Activated CD4-positive, CD25-positive, alpha-beta regulatory T cell treated with anti-CD3 and anti-CD28 coated beads, Interleukin-2, amount 50 U/mL, for 16 hours (primary cell): Measurements from ENCODE around the gene NSUN6.
"Not testable (repeated sequence)": the region's sequence is repeated elsewhere in the genome, so short reads cannot be mapped to it uniquely, and the experiment has no call there.

Source experiments
- DNase-seq: peaks from one replicate; pipeline ENCODE4 v3.0.0-alpha.2; 2020; ENCODE audit warnings: low read depth, low spot score

NSUN6 gene

GRCh38 chr10:18659819-18660535, 8.6 kb upstream of the NSUN6 start:
- no peak for DNase-seq

GRCh38 chr10:18659125-18659818, 7.9 kb upstream of the NSUN6 start, which contains the start of gene ARL5B:
ARL5B (plus strand) TSS chr10:18659431; CDS start chr10:18659638, 207 bp downstream.
- peak; percentile 94 for DNase-seq

GRCh38 chr10:18658271-18659124, 7.1 kb upstream of the NSUN6 start:
- no peak for DNase-seq

GRCh38 chr10:18656724-18657123, 5.3 kb upstream of the NSUN6 start:
- no peak for DNase-seq

GRCh38 chr10:18653112-18653511, 1.7 kb upstream of the NSUN6 start:
- no peak for DNase-seq

GRCh38 chr10:18650404-18650997, 886 bp downstream of the NSUN6 start:
- no peak for DNase-seq

GRCh38 chr10:18649364-18649959, 1.9 kb downstream of the NSUN6 start:
- no peak for DNase-seq

- DNase-seq = no peak
Measured at GRCh38 chr10:18647945-18648344, 3.4 kb downstream of the NSUN6 start.

GRCh38 chr10:18647151-18647550, 4.2 kb downstream of the NSUN6 start:
- no peak for DNase-seq

GRCh38 chr10:18639719-18640118, 11.7 kb downstream of the NSUN6 start:
- DNase-seq = not testable (repeated sequence)

- DNase-seq = not testable (repeated sequence)
Measured at GRCh38 chr10:18637400-18637799, 14.0 kb downstream of the NSUN6 start.

- DNase-seq = no peak
Measured at GRCh38 chr10:18635995-18636394, 15.4 kb downstream of the NSUN6 start.

GRCh38 chr10:18632500-18632899, 18.9 kb downstream of the NSUN6 start:
- not testable (repeated sequence) for DNase-seq

GRCh38 chr10:18627452-18628018, 23.9 kb downstream of the NSUN6 start:
- peak; percentile 28 for DNase-seq

- DNase-seq = no peak
Measured at GRCh38 chr10:18625886-18626285, 25.5 kb downstream of the NSUN6 start.

GRCh38 chr10:18623671-18624070, 27.7 kb downstream of the NSUN6 start:
- not testable (repeated sequence) for DNase-seq

GRCh38 chr10:18620856-18621255, 30.5 kb downstream of the NSUN6 start:
- no peak for DNase-seq

GRCh38 chr10:18619016-18619415, 32.4 kb downstream of the NSUN6 start:
- DNase-seq = no peak

GRCh38 chr10:18616337-18616736, 35.0 kb downstream of the NSUN6 start:
- DNase-seq = no peak

GRCh38 chr10:18615618-18616017, 35.8 kb downstream of the NSUN6 start:
- DNase-seq = no peak

- no peak for DNase-seq
Measured at GRCh38 chr10:18611168-18611567, 40.2 kb downstream of the NSUN6 start.
